Central memory CD8-positive, alpha-beta T cell (primary cell): ENCODE measurements around the gene CDH11.

ENCODE experiments used
- ATAC-seq: fragments of 150-1000 bp; cut with Tn5 transposase; replicated peaks from 2 replicates; pipeline ENCODE4 v1.10.0; 2022; ENCODE audit warnings: mild to moderate bottlenecking, moderate FRiP score, moderate number of reproducible peaks; ENCODE audit not compliant: poor library complexity, severe bottlenecking; ENCODE audit errors: extremely low read depth
- DNase-seq, 2 donors: peaks; one replicate each; pipeline ENCODE4 v3.0.0; 2021; ENCODE audit warnings: low spot score in 2 of 2
- H3K27ac Mint-ChIP-seq: one replicate; pipeline ENCODE4 v1.8.0; 2022; ENCODE audit warnings: low read depth, mild to moderate bottlenecking, moderate library complexity, mixed read lengths
- H3K27me3 Mint-ChIP-seq: one replicate; pipeline ENCODE4 v1.8.0; 2022; ENCODE audit warnings: mixed read lengths
- H3K36me3 Mint-ChIP-seq: one replicate; pipeline ENCODE4 v1.8.0; 2022; ENCODE audit warnings: mild to moderate bottlenecking, moderate library complexity, mixed read lengths; ENCODE audit not compliant: insufficient read depth
- H3K4me1 Mint-ChIP-seq: one replicate; pipeline ENCODE4 v1.8.0; 2022; ENCODE audit warnings: mixed read lengths
- H3K4me3 Mint-ChIP-seq: one replicate; pipeline ENCODE4 v1.8.0; 2022; ENCODE audit warnings: mild to moderate bottlenecking, moderate library complexity, mixed read lengths
- H3K9me3 Mint-ChIP-seq: one replicate; pipeline ENCODE4 v1.8.0; 2022; ENCODE audit warnings: mixed read lengths

CDH11 gene

DNA sequence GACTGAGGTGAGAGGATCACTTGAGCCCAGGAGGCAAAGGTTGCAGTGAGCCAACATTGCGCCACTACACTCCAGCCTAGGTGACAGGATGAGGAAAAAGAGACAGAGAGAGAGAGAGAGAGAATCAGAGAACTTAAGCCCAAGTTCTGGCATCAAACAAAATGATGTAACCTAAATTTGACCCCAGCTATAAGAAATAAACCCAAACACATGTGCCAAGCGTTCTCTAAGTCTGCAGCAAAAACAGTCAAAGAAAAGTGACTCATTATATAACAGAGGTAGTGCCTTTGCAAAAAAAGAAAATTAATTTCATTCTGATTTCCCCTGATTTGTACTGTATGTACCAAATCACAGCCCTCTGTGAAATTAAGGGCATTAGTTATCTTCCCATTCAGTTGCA, 89.5 kb downstream of the CDH11 start:
- Mint-ChIP-seq H3K4me3 (no peak overlapping the region), H3K27ac (no peak overlapping the region), H3K27me3 (no peaks in the 10 kb centered on the region), H3K9me3 (peaks cover 21% of the 10 kb centered on the region), H3K36me3 (no peaks in the 10 kb centered on the region), H3K4me1 (no peaks in the 10 kb centered on the region)
- DNase-seq (no peak), ATAC-seq (no peak)

DNA sequence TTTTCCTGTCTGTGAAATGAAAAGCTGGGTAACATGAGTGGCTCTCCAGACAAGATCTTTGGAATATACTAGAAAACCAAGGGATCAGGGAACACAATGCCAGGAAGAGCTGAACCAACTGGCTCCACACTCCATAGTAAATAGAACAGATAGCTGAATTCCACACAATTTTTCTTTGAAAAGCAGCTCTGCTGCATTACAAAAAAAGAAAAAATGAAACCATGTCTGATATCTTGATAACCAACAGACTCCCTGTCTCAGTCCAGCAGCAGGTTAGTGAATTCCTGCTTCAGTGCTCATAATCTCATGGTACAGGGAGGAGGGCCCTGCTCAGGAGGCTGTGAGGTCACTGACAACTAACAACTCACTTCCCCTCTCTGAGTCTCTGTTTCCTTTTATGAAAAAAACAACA, 97.1 kb downstream of the CDH11 start:
- Mint-ChIP-seq H3K27me3 (no peaks in the 10 kb centered on the region), H3K27ac (no peak overlapping the region), H3K4me1 (no peaks in the 10 kb centered on the region), H3K9me3 (peaks cover 13% of the 10 kb centered on the region), H3K36me3 (no peaks in the 10 kb centered on the region), H3K4me3 (no peak overlapping the region)
- no peak for ATAC-seq
- DNase-seq = no peak

DNA sequence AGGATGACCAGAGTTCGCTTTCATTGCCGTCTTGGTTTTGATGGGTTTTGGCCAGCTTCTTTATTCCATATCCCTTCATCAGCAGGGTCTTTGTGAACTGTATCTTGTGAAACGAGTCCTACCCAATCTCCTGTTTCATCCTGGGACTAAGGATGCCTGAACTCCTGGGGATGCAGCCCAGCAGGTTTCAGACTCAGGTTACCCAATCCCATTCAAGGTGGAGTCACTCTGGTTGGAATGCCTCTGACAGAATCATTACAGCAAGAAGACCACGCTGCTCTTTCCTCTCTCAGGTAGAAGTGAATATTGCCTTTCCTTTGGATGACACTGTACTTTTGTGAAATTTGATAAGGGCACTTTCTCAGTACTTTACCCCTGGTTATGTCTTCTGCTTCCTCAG, 98.1 kb downstream of the CDH11 start:
- no peaks in the 10 kb centered on the region for H3K4me1 Mint-ChIP-seq

DNA sequence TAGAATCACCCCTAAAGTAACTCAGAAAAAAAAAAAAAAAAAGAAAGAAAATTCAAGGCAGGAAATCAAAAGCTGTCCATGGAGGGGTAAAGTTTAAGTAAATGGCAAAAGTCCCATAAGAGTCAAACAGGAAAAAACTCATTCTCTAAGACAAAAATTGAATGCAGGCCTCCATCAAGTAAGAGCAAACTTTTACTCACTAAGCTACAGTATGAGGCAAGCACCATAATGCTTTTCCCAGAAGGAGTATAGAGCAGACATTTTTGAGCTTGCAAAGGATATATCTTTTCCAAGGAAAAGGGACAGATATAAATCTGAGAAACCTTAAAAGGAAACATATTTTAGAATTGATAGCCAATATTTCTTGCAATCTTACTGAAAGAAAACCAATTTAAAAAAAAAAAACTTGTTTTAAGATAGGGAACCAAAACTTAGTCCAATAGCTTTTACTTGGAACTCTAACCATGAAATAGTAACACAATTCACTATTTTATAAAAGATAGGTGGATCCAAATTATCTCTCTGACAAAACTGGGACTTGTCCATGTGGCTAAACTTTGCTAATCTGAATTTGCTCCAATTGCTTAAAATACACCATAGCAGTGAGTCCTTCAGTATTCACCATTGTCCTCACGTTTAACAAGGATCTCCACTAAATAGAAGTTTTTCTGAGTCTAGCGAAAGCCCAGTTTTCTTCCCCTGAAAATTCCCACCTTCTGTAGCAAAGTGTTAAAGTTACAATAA, 99.8 kb downstream of the CDH11 start:
- Mint-ChIP-seq H3K4me3 (no peak overlapping the region), H3K36me3 (no peaks in the 10 kb centered on the region)

More for the DNA sequence above, 98.1 kb downstream of the CDH11 start:
- no peaks in the 10 kb centered on the region for H3K36me3 Mint-ChIP-seq
- no peak overlapping the region for H3K27ac Mint-ChIP-seq
- H3K9me3 Mint-ChIP-seq = peaks cover 13% of the 10 kb centered on the region
- ATAC-seq (no peak), DNase-seq (no peak)
- H3K4me3 Mint-ChIP-seq = no peak overlapping the region
- no peaks in the 10 kb centered on the region for H3K27me3 Mint-ChIP-seq

DNA sequence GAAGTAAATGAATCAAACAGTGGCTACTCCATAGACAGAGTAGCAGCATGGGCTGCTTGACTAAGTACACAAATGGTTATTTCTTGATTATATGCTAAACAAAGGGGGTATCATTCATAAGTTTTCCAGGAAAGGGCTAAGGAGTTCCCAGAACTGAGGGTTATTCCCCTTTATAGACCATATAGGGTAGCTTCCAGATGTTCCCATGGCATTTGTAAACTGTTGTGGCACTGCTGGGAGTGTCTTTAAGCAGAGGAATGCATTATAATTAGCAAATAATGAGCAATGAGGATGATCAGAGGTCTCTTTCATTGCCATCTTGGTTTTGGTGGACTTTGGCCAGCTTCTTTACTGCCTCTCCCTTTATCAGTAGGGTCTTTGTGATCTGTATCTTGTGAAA, 105.1 kb downstream of the CDH11 start:
- no peaks in the 10 kb centered on the region for H3K4me1 Mint-ChIP-seq

More for the DNA sequence above, 99.8 kb downstream of the CDH11 start:
- H3K27ac Mint-ChIP-seq = no peak overlapping the region
- no peaks in the 10 kb centered on the region for H3K27me3 Mint-ChIP-seq
- ATAC-seq (no peak), DNase-seq (no peak)
- no peaks in the 10 kb centered on the region for H3K4me1 Mint-ChIP-seq
- peaks cover 13% of the 10 kb centered on the region for H3K9me3 Mint-ChIP-seq

DNA sequence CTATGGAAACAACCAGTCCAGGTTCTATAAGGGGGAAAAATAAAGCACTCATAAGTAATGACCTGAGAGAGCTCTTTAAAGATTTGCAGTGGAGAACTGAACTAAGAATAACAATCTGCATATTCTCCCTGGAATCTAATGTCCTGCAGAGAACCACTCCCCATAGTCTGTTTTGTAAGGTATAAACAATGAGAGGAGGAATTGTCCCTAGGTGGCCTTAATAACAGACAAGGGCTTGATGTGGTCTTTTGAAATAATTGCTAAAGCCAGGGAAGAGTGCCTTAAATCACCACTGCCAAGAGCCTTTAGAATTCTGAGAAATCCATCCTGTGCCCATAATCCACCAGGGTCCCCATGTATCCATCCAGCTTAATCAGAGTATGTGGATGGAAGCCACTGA, 106.3 kb downstream of the CDH11 start:
- Mint-ChIP-seq H3K4me3 (no peak overlapping the region), H3K36me3 (no peaks in the 10 kb centered on the region), H3K4me1 (no peaks in the 10 kb centered on the region), H3K27ac (no peak overlapping the region), H3K27me3 (no peaks in the 10 kb centered on the region), H3K9me3 (peaks cover 16% of the 10 kb centered on the region)
- ATAC-seq (no peak), DNase-seq (no peak)

More for the DNA sequence above, 105.1 kb downstream of the CDH11 start:
- no peak for ATAC-seq
- Mint-ChIP-seq H3K36me3 (no peaks in the 10 kb centered on the region), H3K27ac (no peak overlapping the region), H3K9me3 (peaks cover 16% of the 10 kb centered on the region), H3K27me3 (no peaks in the 10 kb centered on the region), H3K4me3 (no peak overlapping the region)
- DNase-seq = no peak

DNA sequence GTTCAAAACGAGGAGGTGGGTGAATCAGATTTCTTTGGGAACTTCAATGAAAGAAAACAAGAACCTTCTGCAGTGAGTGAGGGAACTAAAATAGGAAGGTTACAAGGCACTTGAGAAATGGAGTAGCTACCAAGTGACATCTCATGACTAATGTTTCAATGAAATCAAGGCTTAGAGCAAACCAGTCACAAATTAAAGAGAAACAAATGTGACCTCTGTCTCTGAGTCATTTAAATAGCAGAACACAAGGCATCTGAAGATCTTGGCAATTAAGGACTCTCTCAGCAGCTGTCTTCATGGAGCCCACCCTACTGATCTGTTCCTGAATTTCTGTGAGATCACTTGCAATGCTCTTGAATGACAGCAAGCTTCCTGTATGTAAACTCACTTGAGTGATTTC, 109.5 kb downstream of the CDH11 start:
- no peak overlapping the region for H3K4me3 Mint-ChIP-seq

DNA sequence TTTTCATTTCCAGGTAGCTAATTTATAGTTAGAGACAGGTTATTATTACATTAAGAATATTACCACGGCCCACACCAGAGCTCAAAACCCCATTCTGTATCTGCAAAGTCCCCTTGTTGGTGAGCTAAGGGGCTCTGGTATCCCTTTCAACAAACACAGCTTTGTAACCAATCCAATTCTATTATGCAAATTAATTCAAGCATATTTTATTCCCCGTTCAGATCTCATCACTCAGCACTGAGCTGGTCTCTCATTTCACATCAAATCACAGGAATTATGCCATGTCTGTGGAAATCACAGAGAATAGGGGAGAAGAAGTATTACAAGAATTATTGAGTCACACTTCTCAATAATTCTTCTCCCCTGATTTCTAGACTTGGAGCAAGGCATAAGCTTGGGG, 111.7 kb downstream of the CDH11 start:
- no peak overlapping the region for H3K4me3 Mint-ChIP-seq

More for the DNA sequence above, 109.5 kb downstream of the CDH11 start:
- Mint-ChIP-seq H3K4me1 (no peaks in the 10 kb centered on the region), H3K27me3 (no peaks in the 10 kb centered on the region), H3K27ac (no peak overlapping the region), H3K9me3 (peaks cover 13% of the 10 kb centered on the region), H3K36me3 (no peaks in the 10 kb centered on the region)
- ATAC-seq (no peak), DNase-seq (no peak)

DNA sequence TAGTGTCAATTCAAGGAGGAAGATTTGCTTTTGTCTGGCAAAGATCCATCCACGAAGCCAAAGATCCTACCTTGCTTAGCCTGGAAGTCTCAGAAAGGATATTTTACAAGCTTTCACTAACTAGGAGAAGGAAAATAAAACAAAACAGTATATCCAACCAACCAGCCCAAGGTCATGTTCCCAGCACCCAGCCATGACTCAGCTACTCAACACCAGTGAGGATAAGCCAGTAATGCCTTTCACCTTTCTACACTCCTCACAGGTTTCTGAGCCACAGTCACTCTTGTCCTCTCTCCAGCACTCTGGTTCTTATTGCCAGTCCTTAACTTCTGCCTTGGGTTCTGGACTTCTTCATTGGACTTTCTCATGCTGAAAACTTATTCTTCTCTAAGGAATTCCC, 116.2 kb downstream of the CDH11 start:
- Mint-ChIP-seq H3K27ac (no peak overlapping the region), H3K36me3 (no peaks in the 10 kb centered on the region), H3K4me3 (no peak overlapping the region), H3K27me3 (no peaks in the 10 kb centered on the region), H3K9me3 (peaks cover 39% of the 10 kb centered on the region), H3K4me1 (no peaks in the 10 kb centered on the region)
- ATAC-seq = no peak
- no peak for DNase-seq

More for the DNA sequence above, 111.7 kb downstream of the CDH11 start:
- DNase-seq (no peak), ATAC-seq (no peak)
- Mint-ChIP-seq H3K9me3 (peaks cover 29% of the 10 kb centered on the region), H3K27ac (no peak overlapping the region), H3K4me1 (no peaks in the 10 kb centered on the region), H3K36me3 (no peaks in the 10 kb centered on the region), H3K27me3 (no peaks in the 10 kb centered on the region)

DNA sequence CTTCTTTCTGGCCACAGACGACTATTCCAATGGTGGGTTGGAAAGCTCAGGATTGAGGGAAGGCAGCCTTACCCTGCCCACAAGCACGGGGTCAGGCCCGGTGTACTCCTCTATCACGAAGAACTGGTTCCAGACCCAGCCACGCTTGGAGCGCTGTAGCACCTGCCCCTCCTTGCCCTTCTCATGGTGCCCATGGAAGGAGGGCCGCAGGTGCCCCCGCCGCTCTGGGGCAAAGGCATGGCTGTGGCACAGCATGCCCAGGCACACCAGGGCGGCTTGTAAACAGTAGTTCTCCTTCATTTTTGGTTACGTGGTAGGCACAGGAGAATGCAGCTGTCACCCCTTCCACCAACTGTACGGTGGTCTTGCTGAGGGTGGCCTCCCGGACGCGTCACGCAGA, 117.3 kb downstream of the CDH11 start:
- no peaks in the 10 kb centered on the region for H3K27me3 Mint-ChIP-seq
- no peak overlapping the region for H3K4me3 Mint-ChIP-seq
- H3K4me1 Mint-ChIP-seq = no peaks in the 10 kb centered on the region
- no peak for ATAC-seq
- H3K9me3 Mint-ChIP-seq = peaks cover 39% of the 10 kb centered on the region
- no peak overlapping the region for H3K27ac Mint-ChIP-seq
- no peak for DNase-seq
- H3K36me3 Mint-ChIP-seq = no peaks in the 10 kb centered on the region

DNA sequence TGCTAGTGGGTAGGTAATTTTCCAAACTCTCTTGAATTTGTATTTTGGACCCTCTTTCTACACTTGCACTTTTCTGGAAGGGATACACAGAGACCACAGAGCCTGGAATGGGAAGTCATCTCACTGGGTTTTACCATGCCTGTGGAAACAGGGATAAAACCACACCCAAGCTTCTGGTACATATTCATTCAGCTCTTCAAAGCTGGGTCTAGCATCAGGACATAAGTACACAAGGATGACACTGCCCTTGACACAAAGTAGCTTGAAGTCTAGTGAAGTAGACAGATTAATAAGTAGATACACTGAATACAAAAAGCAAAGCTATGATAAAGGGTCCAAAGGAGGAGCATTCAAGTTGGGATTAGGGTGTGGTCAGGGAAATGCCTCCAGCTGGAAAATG, 118.2 kb downstream of the CDH11 start:
- peaks cover 39% of the 10 kb centered on the region for H3K9me3 Mint-ChIP-seq
- H3K27ac Mint-ChIP-seq = no peak overlapping the region
- no peak overlapping the region for H3K4me3 Mint-ChIP-seq
- no peaks in the 10 kb centered on the region for H3K27me3 Mint-ChIP-seq
- DNase-seq (no peak), ATAC-seq (no peak)
- no peaks in the 10 kb centered on the region for H3K4me1 Mint-ChIP-seq
- no peaks in the 10 kb centered on the region for H3K36me3 Mint-ChIP-seq

DNA sequence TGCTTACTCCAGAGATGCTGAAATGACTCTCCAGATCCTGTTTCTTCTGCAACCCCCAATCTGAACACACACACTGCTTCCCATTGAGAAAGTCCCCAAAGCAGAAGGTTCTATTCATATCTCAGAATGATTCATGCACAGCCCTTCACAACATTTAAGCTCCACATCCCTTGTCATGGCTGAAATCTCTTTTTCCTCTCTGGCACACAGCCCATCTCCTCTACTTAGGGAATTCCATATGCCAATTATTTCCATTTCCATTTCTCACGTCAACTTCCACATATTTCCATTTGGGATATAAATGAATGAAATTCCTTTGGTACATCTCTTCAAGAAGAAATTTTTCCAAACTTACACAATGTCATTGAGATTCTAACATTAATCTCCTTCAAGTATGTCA, 119.6 kb downstream of the CDH11 start:
- no peak overlapping the region for H3K4me3 Mint-ChIP-seq
- no peak overlapping the region for H3K27ac Mint-ChIP-seq
- H3K27me3 Mint-ChIP-seq = no peaks in the 10 kb centered on the region
- H3K4me1 Mint-ChIP-seq = no peaks in the 10 kb centered on the region
- no peak for ATAC-seq
- H3K36me3 Mint-ChIP-seq = no peaks in the 10 kb centered on the region
- peaks cover 38% of the 10 kb centered on the region for H3K9me3 Mint-ChIP-seq
- no peak for DNase-seq

DNA sequence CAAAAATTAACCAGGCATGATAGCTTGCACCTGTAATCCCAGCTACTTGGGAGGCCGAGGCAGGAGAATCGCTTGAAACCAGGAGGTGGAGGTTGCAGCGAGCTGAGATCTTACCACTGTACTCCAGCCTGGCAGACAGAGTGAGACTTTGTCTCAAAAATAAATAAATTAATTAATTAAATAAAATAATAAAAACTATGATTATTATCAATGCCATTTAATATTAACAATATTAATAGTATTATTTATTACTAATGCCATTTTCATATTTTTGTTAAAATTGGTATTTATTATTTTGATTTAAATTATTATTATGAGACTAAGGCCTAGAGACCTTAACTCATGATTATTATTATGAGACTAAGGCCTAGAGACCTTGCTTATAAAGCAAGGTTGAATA, 121.2 kb downstream of the CDH11 start:
- ATAC-seq (no peak), DNase-seq (no peak)
- peaks cover 27% of the 10 kb centered on the region for H3K9me3 Mint-ChIP-seq
- H3K27ac Mint-ChIP-seq = no peak overlapping the region
- H3K4me1 Mint-ChIP-seq = no peaks in the 10 kb centered on the region
- H3K4me3 Mint-ChIP-seq = no peak overlapping the region
- no peaks in the 10 kb centered on the region for H3K36me3 Mint-ChIP-seq
- H3K27me3 Mint-ChIP-seq = no peaks in the 10 kb centered on the region
